Gastrocnemius medialis (tissue), 4 donors: ENCODE results near the gene IL1F10.

Experiments
- CTCF ChIP-seq, 5 experiments: fragments of 450-650 bp in 3 of 5; fragments of 200-600 bp in 2 of 5; sonication (generic) in 2 of 5; IDR thresholded peaks in 4 of 5; conservative IDR thresholded peaks in 1 of 5; 1 replicate in 4 of 5; 2 replicates in 1 of 5; pipeline ENCODE4 v1.5.1; 2016 to 2019; ENCODE audit warnings: antibody characterized with exemption in 5 of 5, mild to moderate bottlenecking in 3 of 5, moderate library complexity in 3 of 5
- POLR2A ChIP-seq, 2 donors: fragments of 450-650 bp; IDR thresholded peaks; one replicate each; pipeline ENCODE4 v1.6.1; 2017; ENCODE audit warnings: antibody characterized with exemption in 2 of 2, mild to moderate bottlenecking in 2 of 2, moderate library complexity in 2 of 2

- TF ChIP-seq POLR2A (IDR thresholded peaks at IDR 0.05) (no peak), CTCF (IDR thresholded peaks at IDR 0.05 in 4 of 5, conservative IDR thresholded peaks at IDR 0.05 in 1 of 5) (no peak)
These were observed 25.8 kb downstream of the IL1F10 start for GRCh38 chr2:113093613-113093977.
